GM12891 (cell line): ENCODE measurements around the gene MAP7D1.

Experiments
- PAX5 ChIP-seq: IDR thresholded peaks from 2 replicates; pipeline ENCODE4 v1.6.1; 2011; ENCODE audit warnings: low read length, moderate library complexity, mild to moderate bottlenecking; ENCODE audit not compliant: insufficient read depth, severe bottlenecking
- POLR2A ChIP-seq: IDR thresholded peaks from 2 replicates; pipeline ENCODE4 v1.6.1; 2011; ENCODE audit warnings: low read depth, low read length, control low read depth
- POLR2AphosphoS5 ChIP-seq: IDR thresholded peaks from 2 replicates; pipeline ENCODE4 v1.6.1; 2011; ENCODE audit warnings: low read depth, low read length, control low read depth
- POU2F2 ChIP-seq: IDR thresholded peaks from 2 replicates; pipeline ENCODE4 v1.6.1; 2011; ENCODE audit warnings: low read depth, mild to moderate bottlenecking, control low read depth, low read length, moderate library complexity
- SPI1 ChIP-seq: IDR thresholded peaks from 2 replicates; pipeline ENCODE4 v1.6.1; 2011; ENCODE audit warnings: low read depth, low read length, control low read depth
- TAF1 ChIP-seq: IDR thresholded peaks from 2 replicates; pipeline ENCODE4 v1.6.1; 2011; ENCODE audit warnings: low read depth, low read length, control low read depth

GRCh38 chr1:36149237-36149972, 6.6 kb upstream of the MAP7D1 start, which contains the start of gene TRAPPC3:
- TF ChIP-seq POLR2A (no peak; the same call in 1 of the 2 replicates), POLR2AphosphoS5 (no peak; the same call in 1 of the 2 replicates), TAF1 (0 out of 2 replicates have a peak, but pooled peaks have one; percentile 27), SPI1 (peak; percentile 51), PAX5 (no peak), POU2F2 (peak; percentile 49; the same call in 1 of the 2 replicates)
